WTC11 (cell line): ENCODE results near the gene GRIN3B. TPM values are rescaled to one million over a fixed set of nuclear protein-coding genes. Genes with fewer than 3 reads are reported as not detected.
A peak's percentile ranks its signal among the peaks of the same experiment; 100 is the strongest.

Experiments used
- ATAC-seq: fragments of 200-7000 bp; cut with Tn5 transposase; 2 replicates; pipeline ENCODE4 v1.10.0; 2021; ENCODE audit warnings: mild to moderate bottlenecking, moderate library complexity
- CTCF ChIA-PET: fragments of 300-600 bp; sonication (Branson Sonifier 250); formaldehyde crosslinking; loops from one replicate; lab custom pipeline; 2021; ENCODE audit warnings: antibody characterized with exemption; lab: Charles Lee
- POLR2A ChIA-PET: fragments of 350-600 bp; sonication (Branson Sonifier 250); formaldehyde crosslinking; loops from one replicate; lab custom pipeline; 2021; ENCODE audit warnings: antibody characterized with exemption; lab: Charles Lee
- DNase-seq: peaks from one replicate; pipeline ENCODE4 v3.0.0; 2021; ENCODE audit warnings: low spot score
- H3K27ac Mint-ChIP-seq: 2 replicates; pipeline ENCODE4 v1.8.0; 2021; ENCODE audit warnings: mixed read lengths
- H3K27me3 Mint-ChIP-seq: 2 replicates; pipeline ENCODE4 v1.8.0; 2021; ENCODE audit warnings: low read depth, mild to moderate bottlenecking, moderate library complexity, mixed read lengths
- H3K36me3 Mint-ChIP-seq: 2 replicates; pipeline ENCODE4 v1.8.0; 2021; ENCODE audit warnings: mixed read lengths
- H3K4me1 Mint-ChIP-seq: 2 replicates; pipeline ENCODE4 v1.8.0; 2022; ENCODE audit warnings: mixed read lengths
- H3K4me3 Mint-ChIP-seq: 2 replicates; pipeline ENCODE4 v1.8.0; 2021; ENCODE audit warnings: mild to moderate bottlenecking, moderate library complexity, mixed read lengths
- H3K9me3 Mint-ChIP-seq: 2 replicates; pipeline ENCODE4 v1.8.0; 2021; ENCODE audit warnings: mixed read lengths
- ARID4B ChIP-seq: sonication (generic); formaldehyde crosslinking; IDR thresholded peaks from 2 replicates; pipeline ENCODE4 v1.8.0; 2023; ENCODE audit warnings: missing genetic modification reagents, mild to moderate bottlenecking, borderline replicate concordance
- CTCF ChIP-seq: fragments of 200-600 bp; IDR thresholded peaks from 2 replicates; pipeline ENCODE4 v1.8.0; 2022; ENCODE audit warnings: antibody characterized with exemption
- E2F5 ChIP-seq: sonication (generic); formaldehyde crosslinking; IDR thresholded peaks from 2 replicates; pipeline ENCODE4 v1.8.1; 2022; ENCODE audit warnings: mild to moderate bottlenecking, moderate library complexity, missing genetic modification reagents
- ESRRA ChIP-seq: sonication (generic); formaldehyde crosslinking; IDR thresholded peaks from 2 replicates; pipeline ENCODE4 v1.8.1; 2022; ENCODE audit warnings: mild to moderate bottlenecking, missing genetic modification reagents, borderline replicate concordance
- HMGXB4 ChIP-seq: sonication (generic); formaldehyde crosslinking; IDR thresholded peaks from 2 replicates; pipeline ENCODE4 v1.8.1; 2023; ENCODE audit warnings: mild to moderate bottlenecking, moderate library complexity, missing genetic modification reagents
- JUN ChIP-seq: sonication (generic); formaldehyde crosslinking; IDR thresholded peaks from 2 replicates; pipeline ENCODE4 v1.8.0; 2023; ENCODE audit warnings: mild to moderate bottlenecking, missing genetic modification reagents
- MYBL2 ChIP-seq: sonication (generic); formaldehyde crosslinking; IDR thresholded peaks from 2 replicates; pipeline ENCODE4 v1.8.1; 2023; ENCODE audit warnings: mild to moderate bottlenecking, moderate library complexity, missing genetic modification reagents
- NR2C2 ChIP-seq: sonication (generic); formaldehyde crosslinking; IDR thresholded peaks from 2 replicates; pipeline ENCODE4 v1.8.0; 2022; ENCODE audit warnings: mild to moderate bottlenecking, missing genetic modification reagents
- TP53 ChIP-seq: sonication (generic); formaldehyde crosslinking; IDR thresholded peaks from 2 replicates; pipeline ENCODE4 v1.8.1; 2023; ENCODE audit warnings: mild to moderate bottlenecking, missing genetic modification reagents
- USF1 ChIP-seq: sonication (generic); formaldehyde crosslinking; IDR thresholded peaks from 2 replicates; pipeline ENCODE4 v1.8.0; 2022; ENCODE audit warnings: mild to moderate bottlenecking, missing genetic modification reagents
- total RNA-seq: library from RNA; stranded (reverse); gene quantifications from 3 replicates; pipeline ENCODE4 v1.2.3, GENCODE V29; 2021

Gene GRIN3B
- total RNA-seq, 1 experiment from 2014 or later = 1.9 TPM

GRCh38 chr19:1018932-1019615 lies 18.9 kb downstream of the GRIN3B start (continued):
- TF ChIP-seq CTCF (no peak), TP53 (CRISPR knock-in tag) (no peak), USF1 (CRISPR knock-in tag) (no peak)

GRCh38 chr19:1019616-1019961 lies 19.4 kb downstream of the GRIN3B start:
- Mint-ChIP-seq H3K4me3 (peak overlapping the region; percentile 83), H3K27ac (no peak overlapping the region), H3K4me1 (peaks cover 28% of the 10 kb centered on the region), H3K27me3 (no peaks in the 10 kb centered on the region), H3K36me3 (no peaks in the 10 kb centered on the region)
- CTCF ChIA-PET = interaction anchor here (1.3 to 2.1 kb wide), 4 partner anchors 16 to 225 kb away, joined by 3 to 6 read pairs (median 4); partner anchors contain the start of genes ABCA7 and GRIN3B
- POLR2A ChIA-PET = interaction anchor here (0.5 to 0.6 kb wide), 2 partner anchors 8 to 386 kb away, joined by 3 to 5 read pairs; no protein-coding TSS in a partner anchor
- no peak for TF ChIP-seq E2F5
- TF ChIP-seq, all 79 proteins: peak for 0
- ATAC-seq (no peak), DNase-seq (no peak)
- H3K9me3 Mint-ChIP-seq = no peaks in the 10 kb centered on the region

- POLR2A ChIA-PET = interaction anchor here (0.5 to 0.6 kb wide), 2 partner anchors 250 to 386 kb away, joined by 5 to 6 read pairs; no protein-coding TSS in a partner anchor
Measured at GRCh38 chr19:1019980-1020867, 20.0 kb downstream of the GRIN3B start.

More at GRCh38 chr19:1019980-1020867, 20.0 kb downstream of the GRIN3B start:
- no peaks in the 10 kb centered on the region for H3K36me3 Mint-ChIP-seq
- H3K27ac Mint-ChIP-seq = peak overlapping the region; percentile 57; the same call in 1 of the 2 replicates
- 0 out of 2 replicates have a peak, but pooled peaks have one; percentile 16 for TF ChIP-seq HMGXB4
- TF ChIP-seq ESRRA (CRISPR knock-in tag) = no peak
- TF ChIP-seq ARID4B (CRISPR knock-in tag) = 0 out of 2 replicates have a peak, but pooled peaks have one; percentile 19
- TF ChIP-seq NR2C2 (CRISPR knock-in tag) = 0 out of 2 replicates have a peak, but pooled peaks have one; percentile 16
- 0 out of 2 replicates have a peak, but pooled peaks have one; percentile 4 for TF ChIP-seq MYBL2 (CRISPR knock-in tag)
- 0 out of 2 replicates have a peak, but pooled peaks have one; percentile 3 for TF ChIP-seq JUN (CRISPR knock-in tag)
- peaks cover 28% of the 10 kb centered on the region for H3K4me1 Mint-ChIP-seq
- CTCF ChIA-PET = interaction anchor here (0.6 to 2.1 kb wide), 5 partner anchors 16 to 224 kb away, joined by 3 to 6 read pairs (median 4); partner anchors contain the start of genes ABCA7 and GRIN3B
- no peak for DNase-seq
- H3K4me3 Mint-ChIP-seq = peak overlapping the region; percentile 83
- no peaks in the 10 kb centered on the region for H3K27me3 Mint-ChIP-seq
- H3K9me3 Mint-ChIP-seq = no peaks in the 10 kb centered on the region
- ATAC-seq = no peak
